Activated CD4-positive, alpha-beta T cell treated with anti-CD3 and anti-CD28 coated beads for 48 hours (primary cell): Measurements from ENCODE around the gene BTBD17.

ENCODE experiments used
- DNase-seq: peaks from one replicate; pipeline ENCODE4 v3.0.0-alpha.2; 2020

Gene BTBD17

GRCh38 chr17:74357466-74357809 is 4.2 kb downstream of the BTBD17 start:
- DNase-seq = no peak

- DNase-seq = peak; percentile 34
Measured at GRCh38 chr17:74356646-74357465, 4.8 kb downstream of the BTBD17 start.

GRCh38 chr17:74355065-74355464 is 6.6 kb downstream of the BTBD17 start:
- no peak for DNase-seq

GRCh38 chr17:74354561-74354960 is 7.1 kb downstream of the BTBD17 start:
- no peak for DNase-seq

GRCh38 chr17:74354123-74354522 is 7.5 kb downstream of the BTBD17 start:
- peak; percentile 87 for DNase-seq

GRCh38 chr17:74353446-74354060 is 8.1 kb downstream of the BTBD17 start:
- DNase-seq = no peak

- peak; percentile 41 for DNase-seq
Measured at GRCh38 chr17:74351552-74352210, 10.0 kb downstream of the BTBD17 start.

GRCh38 chr17:74350486-74350885 is 11.2 kb downstream of the BTBD17 start:
- DNase-seq = no peak

- DNase-seq = no peak
Measured at GRCh38 chr17:74349120-74349519, 12.5 kb downstream of the BTBD17 start.

GRCh38 chr17:74347646-74348045 is 14.0 kb downstream of the BTBD17 start:
- no peak for DNase-seq

- DNase-seq = no peak
Measured at GRCh38 chr17:74345433-74346241, 16.0 kb downstream of the BTBD17 start.

- DNase-seq = no peak
Measured at GRCh38 chr17:74344658-74345057, 17.0 kb downstream of the BTBD17 start.

GRCh38 chr17:74343526-74344284 is 18.0 kb downstream of the BTBD17 start:
- no peak for DNase-seq

GRCh38 chr17:74343121-74343520 is 18.5 kb downstream of the BTBD17 start:
- no peak for DNase-seq

GRCh38 chr17:74342224-74342623 is 19.4 kb downstream of the BTBD17 start:
- no peak for DNase-seq

GRCh38 chr17:74340470-74341023 is 21.1 kb downstream of the BTBD17 start:
- DNase-seq = no peak

- no peak for DNase-seq
Measured at GRCh38 chr17:74339537-74340195, 22.0 kb downstream of the BTBD17 start.

GRCh38 chr17:74337834-74338500 is 23.7 kb downstream of the BTBD17 start:
- no peak for DNase-seq

GRCh38 chr17:74336307-74336706 is 25.4 kb downstream of the BTBD17 start:
- DNase-seq = no peak

GRCh38 chr17:74335529-74336062 is 26.1 kb downstream of the BTBD17 start:
- no peak for DNase-seq
